Activated T-cell treated with anti-CD3 and anti-CD28 coated beads for 1 hour (primary cell): ENCODE measurements around the gene TMEM135.

Experiments used
- DNase-seq: peaks from one replicate; pipeline ENCODE4 v3.0.0-alpha.2; 2020; ENCODE audit warnings: low read depth

Gene TMEM135

GRCh38 chr11:87307101-87307500 is 269.4 kb downstream of the TMEM135 start:
- no peak for DNase-seq

- no peak for DNase-seq
Observed at GRCh38 chr11:87315229-87315628, 277.5 kb downstream of the TMEM135 start.

GRCh38 chr11:87316491-87316890 is 278.8 kb downstream of the TMEM135 start:
- no peak for DNase-seq

GRCh38 chr11:87317441-87317840 is 279.7 kb downstream of the TMEM135 start:
- DNase-seq, result no peak

GRCh38 chr11:87320123-87320522 is 282.4 kb downstream of the TMEM135 start:
- DNase-seq, result no peak

- DNase-seq, result no peak
Observed at GRCh38 chr11:87322568-87322967, 284.8 kb downstream of the TMEM135 start.

GRCh38 chr11:87323899-87324298 is 286.2 kb downstream of the TMEM135 start:
- no peak for DNase-seq

- DNase-seq, result no peak
Observed at GRCh38 chr11:87324817-87325489, 287.2 kb downstream of the TMEM135 start.

GRCh38 chr11:87325490-87325872 is 287.7 kb downstream of the TMEM135 start:
- DNase-seq, result no peak

- no peak for DNase-seq
Observed at GRCh38 chr11:87326594-87326993, 288.9 kb downstream of the TMEM135 start.

- no peak for DNase-seq
Observed at GRCh38 chr11:87329172-87329571, 291.4 kb downstream of the TMEM135 start.

- no peak for DNase-seq
Observed at GRCh38 chr11:87330187-87330601, 292.5 kb downstream of the TMEM135 start.

GRCh38 chr11:87331273-87331672 is 293.5 kb downstream of the TMEM135 start:
- no peak for DNase-seq

GRCh38 chr11:87338046-87338639 is 300.4 kb downstream of the TMEM135 start:
- no peak for DNase-seq

- DNase-seq, result no peak
Observed at GRCh38 chr11:87339416-87339815, 301.7 kb downstream of the TMEM135 start.

- no peak for DNase-seq
Observed at GRCh38 chr11:87347441-87347840, 309.7 kb downstream of the TMEM135 start.

GRCh38 chr11:87347854-87348253 is 310.1 kb downstream of the TMEM135 start:
- DNase-seq, result no peak

- DNase-seq, result no peak
Observed at GRCh38 chr11:87351676-87352075, 313.9 kb downstream of the TMEM135 start.

GRCh38 chr11:87352759-87353707 is 315.3 kb downstream of the TMEM135 start:
- DNase-seq, result peak; percentile 79

- DNase-seq, result no peak
Observed at GRCh38 chr11:87353771-87354345, 316.1 kb downstream of the TMEM135 start.

GRCh38 chr11:87355596-87355995 is 317.9 kb downstream of the TMEM135 start:
- DNase-seq, result no peak

- DNase-seq, result no peak
Observed at GRCh38 chr11:87356428-87356827, 318.7 kb downstream of the TMEM135 start.
